NCI-H460 (cell line): ENCODE data around the gene TADA2B. TPM values are rescaled to one million over a fixed set of nuclear protein-coding genes. Genes with fewer than 3 reads are reported as not detected.
A peak's percentile ranks its signal among the peaks of the same experiment; 100 is the strongest.

ENCODE experiments used
- DNase-seq: peaks from one replicate; pipeline ENCODE4 v3.0.0-alpha.2; 2016; ENCODE audit warnings: low read depth; ENCODE audit errors: extremely low read depth
- total RNA-seq: library from RNA; depleted of rRNA; stranded (reverse); fragments of >200 nt; shearing (Covaris generic); gene quantifications from 2 replicates; pipeline ENCODE4 v1.2.3, GENCODE V29; 2014

The TADA2B gene
- total RNA-seq, 1 experiment from 2014 or later, result 5.8 TPM

- DNase-seq, result no peak
Measured at GRCh38 chr4:7054106-7054880, 11.1 kb downstream of the TADA2B start.

- DNase-seq, result no peak
Measured at GRCh38 chr4:7055111-7055989, 12.2 kb downstream of the TADA2B start.

GRCh38 chr4:7055990-7056325 is 12.8 kb downstream of the TADA2B start:
- DNase-seq, result no peak

- DNase-seq, result no peak
Measured at GRCh38 chr4:7058792-7059191, 15.6 kb downstream of the TADA2B start.

- DNase-seq, result no peak
Measured at GRCh38 chr4:7059662-7060061, 16.5 kb downstream of the TADA2B start.

GRCh38 chr4:7060346-7061150 is 17.4 kb downstream of the TADA2B start:
- DNase-seq, result no peak

DNA sequence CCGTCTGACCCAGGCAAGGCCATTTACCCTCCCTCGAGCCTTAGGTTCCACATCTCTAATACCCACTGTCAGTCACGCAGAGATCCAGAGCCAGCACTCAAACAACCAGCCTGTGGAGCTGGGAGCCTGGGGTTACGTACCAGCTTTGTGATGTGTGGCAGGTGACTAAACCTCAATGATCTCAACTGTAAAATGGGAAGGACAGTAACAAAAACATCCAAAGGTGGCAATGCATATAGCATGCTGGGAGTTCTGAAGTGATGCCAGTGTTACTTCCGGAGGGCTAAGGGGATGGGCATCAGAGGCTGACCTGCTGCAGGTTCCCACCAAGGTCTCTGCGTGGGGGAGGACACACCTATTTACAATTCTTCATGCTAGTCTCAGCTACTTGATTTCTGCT is 18.6 kb downstream of the TADA2B start:
- DNase-seq, result no peak

GRCh38 chr4:7062816-7063215 is 19.6 kb downstream of the TADA2B start:
- no peak for DNase-seq

DNA sequence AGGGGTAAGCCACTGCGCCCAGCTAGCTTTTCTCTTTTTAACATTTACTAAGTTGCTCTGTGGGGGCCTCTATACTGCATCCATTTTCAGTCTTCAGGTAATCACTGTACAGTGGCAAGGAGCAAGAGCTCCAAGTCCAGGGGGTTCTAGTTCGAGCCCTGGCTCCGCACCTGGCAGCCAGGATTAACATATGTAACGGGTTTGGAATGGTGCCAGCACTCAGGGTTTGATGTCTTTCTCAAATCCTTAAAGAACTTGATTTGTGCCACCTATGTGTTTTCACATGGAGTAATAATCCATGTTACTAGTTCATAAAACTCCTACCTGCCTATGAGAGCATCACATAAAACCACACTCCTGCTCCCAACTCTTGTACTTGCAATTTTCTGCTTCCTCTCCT is 20.2 kb downstream of the TADA2B start:
- DNase-seq, result no peak

GRCh38 chr4:7066006-7066405 is 22.8 kb downstream of the TADA2B start:
- DNase-seq, result no peak

DNA sequence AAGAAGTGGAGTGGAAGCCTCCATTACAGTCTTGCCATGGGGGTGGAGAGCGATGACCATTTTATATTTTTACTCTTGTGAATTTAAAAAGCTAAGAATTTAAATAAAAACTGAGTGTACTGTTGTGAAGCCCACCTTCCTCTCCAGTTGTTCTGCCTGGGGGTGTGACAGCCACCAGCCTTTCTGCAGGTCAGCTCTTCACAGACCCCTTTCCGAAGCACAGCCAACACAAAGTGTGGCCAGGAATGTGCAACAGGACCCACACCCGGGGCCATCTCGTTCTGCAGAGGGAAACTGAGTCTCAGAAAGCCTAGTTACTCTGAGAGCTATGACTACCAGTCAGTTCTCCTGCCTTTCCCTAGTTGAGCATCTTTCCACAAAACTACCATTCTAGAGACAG is 23.3 kb downstream of the TADA2B start:
- no peak for DNase-seq

DNA sequence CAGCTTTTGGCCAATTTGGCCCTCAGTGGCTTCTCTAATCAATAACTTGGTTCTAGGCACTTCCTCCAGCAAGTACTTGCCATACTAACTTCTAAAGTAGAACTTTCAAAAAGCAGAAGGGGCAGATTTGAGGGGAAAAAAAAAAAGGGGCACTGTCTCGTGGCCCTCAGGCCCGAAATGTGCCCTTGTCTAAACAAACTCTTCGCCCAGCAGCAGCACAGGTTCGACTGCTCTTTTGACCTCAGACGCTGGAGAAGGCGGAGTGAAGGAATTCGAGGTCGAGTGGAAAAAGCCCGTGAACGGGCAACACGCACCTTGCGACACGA is 23.9 kb downstream of the TADA2B start:
- DNase-seq, result no peak

DNA sequence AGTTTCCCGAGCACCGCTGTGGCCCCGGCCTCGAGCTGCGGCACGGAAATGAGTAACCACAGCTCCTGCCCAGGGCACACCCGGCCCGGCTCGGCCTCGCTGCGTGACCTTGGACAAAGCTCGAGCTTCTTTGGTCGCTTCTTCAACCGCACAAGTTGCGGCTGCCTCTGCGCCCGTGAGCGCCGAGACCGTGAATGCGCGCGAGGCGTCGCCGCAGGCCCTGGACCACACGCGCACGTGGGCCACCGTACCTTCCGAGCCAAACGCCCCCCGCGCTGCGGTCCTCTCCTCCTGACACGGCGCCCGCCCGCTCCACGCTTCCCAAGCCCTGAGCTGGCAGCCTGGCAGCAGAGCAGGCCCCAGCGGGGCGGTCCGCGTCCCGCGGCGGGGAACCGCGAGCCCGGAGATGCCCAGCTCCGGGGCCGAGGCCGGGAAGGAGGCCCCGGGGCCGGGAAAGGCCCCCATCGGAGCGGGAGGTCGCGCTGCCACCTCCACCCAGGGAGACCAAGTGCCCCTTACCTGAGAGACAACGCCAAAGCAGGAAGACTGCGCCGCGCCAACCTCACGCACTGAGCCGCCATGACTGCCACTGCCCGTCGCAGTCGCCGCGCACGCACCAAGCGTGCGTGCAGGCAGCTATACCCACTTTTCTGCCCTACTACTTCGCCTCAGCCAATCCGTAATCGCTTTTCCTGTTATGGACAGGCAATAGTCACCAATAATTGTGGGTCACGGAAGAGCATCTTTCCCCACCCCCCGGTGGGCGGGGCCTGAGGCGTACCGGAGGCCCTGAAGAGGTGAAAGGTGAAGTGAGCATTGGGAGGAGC is 24.5 kb downstream of the TADA2B start, which contains the start of gene GRPEL1:
Gene GRPEL1 (minus strand): TSS at position 613 of the 827 bp plus-strand sequence. CDS start 32 bp downstream, at position 581.
- peak; percentile 97 for DNase-seq

DNA sequence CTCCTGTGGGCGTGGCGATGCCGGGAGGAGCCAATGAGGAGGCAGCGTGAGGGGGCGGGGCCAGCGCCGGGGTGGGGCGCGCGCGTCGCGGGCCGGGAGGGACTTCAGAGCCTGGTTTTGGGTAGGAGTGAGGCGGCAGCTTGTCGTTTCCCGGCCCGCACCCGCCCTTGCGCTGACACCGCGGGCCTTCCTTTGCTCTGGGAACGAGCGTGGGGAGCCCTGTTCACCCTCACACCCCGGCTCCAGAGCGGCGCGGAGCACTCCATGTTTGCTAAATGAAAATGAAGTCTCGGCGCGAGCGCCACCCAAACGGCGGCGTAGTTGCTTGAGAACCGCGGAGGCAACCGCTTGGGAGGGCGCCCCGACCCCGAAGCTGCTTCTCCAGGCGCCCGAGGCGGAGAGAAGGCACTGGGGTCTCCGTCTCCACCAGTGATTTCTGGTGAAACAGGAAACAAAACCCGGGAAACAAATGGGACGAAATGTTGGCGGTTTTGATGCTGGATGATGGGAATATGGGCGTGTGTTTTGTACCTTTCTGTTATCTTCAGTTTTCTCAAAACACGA is 25.2 kb downstream of the TADA2B start:
- DNase-seq, result no peak

DNA sequence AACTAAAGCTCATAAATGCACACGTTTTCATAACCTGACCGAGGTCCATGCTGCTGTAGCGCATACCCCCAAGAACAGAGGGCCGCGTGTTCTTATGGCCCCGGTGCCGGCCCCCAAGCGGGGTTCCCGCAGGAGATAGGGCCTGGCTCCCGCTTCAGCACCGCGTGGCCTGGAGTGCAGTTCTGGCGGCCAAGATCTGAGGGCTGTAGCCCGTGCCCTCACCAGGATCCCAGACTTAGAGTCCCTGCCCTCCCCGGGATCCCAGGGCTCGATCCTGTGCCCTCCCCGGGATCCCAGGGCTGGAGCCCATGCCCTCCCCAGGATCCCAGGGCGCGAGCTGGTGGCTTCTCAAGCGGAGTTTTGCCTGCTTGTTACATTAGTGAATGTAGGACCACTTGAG is 25.7 kb downstream of the TADA2B start:
- no peak for DNase-seq

- peak; percentile 47 for DNase-seq
Measured at GRCh38 chr4:7070729-7071511, 27.7 kb downstream of the TADA2B start.

DNA sequence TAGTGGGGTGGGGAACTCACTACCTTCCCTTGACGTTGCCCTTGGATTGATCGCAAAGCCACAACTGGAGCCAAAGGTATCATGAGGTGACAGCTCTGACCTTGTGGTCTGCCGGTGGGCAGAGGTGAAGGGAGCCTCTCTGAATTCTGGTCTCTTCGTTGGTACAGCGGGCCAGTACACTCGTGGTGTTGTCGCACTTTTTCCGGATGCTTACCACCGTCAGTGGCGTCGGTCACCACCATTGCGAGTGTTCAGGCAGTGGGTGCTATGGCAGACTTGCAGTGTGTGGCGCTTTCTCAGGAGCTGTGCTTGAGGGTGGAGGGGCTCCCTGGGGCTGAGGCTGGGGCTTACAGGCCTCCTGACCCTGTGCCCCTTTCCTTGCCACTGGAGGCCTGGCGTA is 29.9 kb downstream of the TADA2B start:
- no peak for DNase-seq

DNA sequence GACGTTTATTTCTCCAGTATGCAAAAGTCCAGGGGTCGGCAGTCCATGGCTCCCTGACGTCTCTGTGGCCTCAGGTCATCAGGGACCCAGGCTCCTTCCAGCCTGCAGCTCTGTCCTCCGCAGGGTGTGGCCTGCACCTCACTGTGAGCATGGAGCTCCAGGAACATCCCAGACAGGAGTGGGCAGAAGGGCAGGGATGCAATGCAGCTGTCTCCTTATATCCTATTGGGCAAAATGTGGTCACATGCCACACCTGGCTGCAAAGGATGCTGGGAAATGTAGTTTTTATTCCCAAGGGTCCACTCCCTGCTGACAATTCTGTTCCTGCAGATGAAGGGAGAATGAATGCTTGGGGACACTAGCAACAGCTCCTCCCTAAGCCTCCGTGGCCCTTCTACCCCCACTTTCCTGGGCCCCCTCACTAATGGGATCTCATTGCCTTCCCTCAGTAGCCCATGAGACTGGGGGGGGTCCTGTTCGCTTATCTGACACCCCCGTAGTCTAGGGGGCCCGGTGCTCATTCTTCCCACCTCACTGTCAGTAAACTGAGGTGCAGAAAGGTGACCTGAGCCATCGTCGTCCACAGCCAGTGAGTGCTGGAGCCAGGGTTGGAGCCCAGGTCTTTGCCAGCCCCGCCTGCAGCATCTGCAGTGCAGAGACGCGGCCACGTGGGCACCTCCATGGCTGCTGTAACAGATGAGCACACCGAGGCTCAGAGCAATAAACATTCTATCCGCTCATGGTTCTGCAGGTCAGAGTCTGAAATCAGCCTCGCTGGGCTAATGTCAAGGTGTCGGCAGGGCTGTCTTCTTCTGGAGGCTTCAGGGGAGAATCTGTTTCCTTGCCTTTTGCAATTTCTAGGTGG is 30.6 kb downstream of the TADA2B start:
- peak; percentile 38 for DNase-seq
